ENCODE data around the gene SDS.

SDS gene

DNA sequence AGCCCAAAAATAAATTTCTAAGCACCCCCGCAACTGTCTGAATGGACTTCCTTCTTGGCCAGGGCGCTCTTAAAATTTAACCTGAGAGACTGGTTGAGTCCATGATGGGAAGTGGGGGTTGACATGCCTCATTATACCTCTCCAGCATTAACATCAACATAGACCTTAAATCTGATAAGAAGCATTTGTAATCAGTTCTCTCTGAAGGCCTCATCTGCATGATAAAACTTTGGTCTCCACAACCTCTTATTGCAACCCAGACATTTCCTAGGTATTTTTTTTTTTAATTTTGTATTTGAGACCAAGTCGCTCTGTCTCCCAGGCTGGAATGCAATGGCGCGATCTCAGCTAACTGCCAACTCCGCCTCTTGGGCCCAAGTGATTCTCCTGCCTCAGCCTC lies 58.4 kb downstream of the SDS start:
- no peak for DNase-seq

Data from cerebellar nuclear complex (tissue), 1 donor.